Suprapubic skin (tissue), 4 donors: ENCODE results near the gene NEURL4. TPM values are rescaled to one million over a fixed set of nuclear protein-coding genes. Genes with fewer than 3 reads are reported as not detected.
A peak's percentile ranks its signal among the peaks of the same experiment; 100 is the strongest.

Experiments
- DNase-seq, 2 donors: peaks; one replicate each; pipeline ENCODE4 v3.0.0-alpha.2; 2019; ENCODE audit warnings: low spot score in 2 of 2
- H3K27ac ChIP-seq: fragments of 200-600 bp; sonication (generic); one replicate; pipeline ENCODE4 v1.5.1; 2019
- H3K27me3 ChIP-seq: fragments of 200-600 bp; sonication (generic); one replicate; pipeline ENCODE4 v1.5.1; 2019
- H3K36me3 ChIP-seq: fragments of 200-600 bp; sonication (generic); one replicate; pipeline ENCODE4 v1.5.1; 2019
- H3K4me1 ChIP-seq: fragments of 200-600 bp; sonication (generic); one replicate; pipeline ENCODE4 v1.5.1; 2019
- H3K4me3 ChIP-seq: fragments of 200-600 bp; sonication (generic); one replicate; pipeline ENCODE4 v1.5.1; 2019; ENCODE audit warnings: mild to moderate bottlenecking
- H3K9me3 ChIP-seq: fragments of 200-600 bp; sonication (generic); one replicate; pipeline ENCODE4 v1.5.1; 2019
- CTCF ChIP-seq, 2 donors: fragments of 200-600 bp in 1 of 2; fragments of 450-650 bp in 1 of 2; sonication (generic) in 1 of 2; IDR thresholded peaks; one replicate each; pipeline ENCODE4 v1.5.1; 2016 to 2019; ENCODE audit warnings: antibody characterized with exemption in 2 of 2, mild to moderate bottlenecking in 1 of 2, moderate library complexity in 1 of 2
- EP300 ChIP-seq: sonication (generic); formaldehyde crosslinking; IDR thresholded peaks from one replicate; pipeline ENCODE4 v1.6.1; 2017; ENCODE audit warnings: antibody characterized with exemption
- POLR2A ChIP-seq, 2 donors: fragments of 450-650 bp; IDR thresholded peaks; one replicate each; pipeline ENCODE4 v1.6.1; 2017; ENCODE audit warnings: antibody characterized with exemption in 2 of 2, mild to moderate bottlenecking in 2 of 2, moderate library complexity in 2 of 2
- POLR2AphosphoS5 ChIP-seq, 3 donors: sonication (generic); formaldehyde crosslinking; IDR thresholded peaks; one replicate each; pipeline ENCODE4 v1.6.1; 2017; ENCODE audit warnings: antibody characterized with exemption in 3 of 3
- WGBS: methylation state at CpG from one replicate; pipeline ENCODE4 v1.1.5; 2018; 5-methylcytosine and 5-hydroxymethylcytosine counted together
- total RNA-seq, 4 donors: library from RNA; depleted of rRNA; stranded (reverse); fragments of >200 nt; gene quantifications; one replicate each; pipeline ENCODE4 v1.1.0, GENCODE V29; 2016

Gene NEURL4
- total RNA-seq, 4 donors from 2014 or later = 11.7 to 51.3 (median 20.6) TPM

DNA sequence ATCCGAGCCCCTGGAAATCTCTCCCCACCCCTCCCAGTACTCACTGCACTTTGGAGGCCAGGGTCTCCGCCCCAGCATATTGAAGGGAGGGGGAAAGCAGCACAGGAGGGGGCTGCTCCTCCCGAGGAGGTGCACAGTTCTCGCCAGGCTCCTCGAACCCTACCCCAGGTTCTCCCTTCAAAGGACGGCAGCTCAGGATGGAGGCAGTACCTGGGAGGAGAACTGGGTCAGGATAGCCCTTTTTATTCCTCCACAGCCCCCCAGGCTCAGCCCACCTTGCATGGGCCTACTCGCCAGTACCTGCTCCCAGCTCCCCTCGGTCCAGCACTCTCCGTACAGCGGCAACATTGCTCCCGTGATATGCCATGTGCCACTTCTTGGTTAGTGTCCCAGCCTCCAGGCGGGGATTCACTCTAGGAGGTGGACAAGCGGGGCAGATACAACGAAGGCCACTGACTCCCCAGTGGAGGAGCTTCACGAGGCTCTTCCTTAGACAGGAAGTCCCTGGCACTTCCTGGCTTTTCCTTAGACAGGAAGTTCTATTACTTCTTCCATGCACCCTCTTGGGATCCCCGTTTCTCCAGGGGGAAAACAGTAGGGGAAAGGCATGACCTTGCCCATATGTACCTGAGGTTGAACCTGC lies 11.9 kb downstream of the NEURL4 start:
- peaks cover 36% of the 10 kb centered on the region for H3K4me1 ChIP-seq
- no peaks in the 10 kb centered on the region for H3K9me3 ChIP-seq
- H3K27me3 ChIP-seq = no peaks in the 10 kb centered on the region
- WGBS = 90% methylated on average over 7 of the region's 16 CpGs
- no peak overlapping the region for H3K4me3 ChIP-seq
- TF ChIP-seq EP300 = no peak
- no peak for TF ChIP-seq CTCF (IDR thresholded peaks at IDR 0.05)
- TF ChIP-seq POLR2A (IDR thresholded peaks at IDR 0.05) = no peak
- TF ChIP-seq POLR2AphosphoS5 (IDR thresholded peaks at IDR 0.05) = no peak
- no peak overlapping the region for H3K27ac ChIP-seq
- H3K36me3 ChIP-seq = peaks cover 59% of the 10 kb centered on the region
- no peak for DNase-seq

- H3K4me3 ChIP-seq = peak overlapping the region; percentile 97
- TF ChIP-seq EP300 (no peak), POLR2AphosphoS5 (IDR thresholded peaks at IDR 0.05) (peak in 1 of 3 donors; percentile 6), POLR2A (IDR thresholded peaks at IDR 0.05) (no peak), CTCF (IDR thresholded peaks at IDR 0.05) (no peak)
- peaks cover 46% of the 10 kb centered on the region for H3K4me1 ChIP-seq
- no peak for DNase-seq
- H3K9me3 ChIP-seq = no peaks in the 10 kb centered on the region
- WGBS = 23% methylated on average over 24 of the region's 30 CpGs
- H3K27ac ChIP-seq = peak overlapping the region; percentile 98
- H3K27me3 ChIP-seq = no peaks in the 10 kb centered on the region
- peaks cover 59% of the 10 kb centered on the region for H3K36me3 ChIP-seq
Observed at GRCh38 chr17:7315570-7316235, 13.4 kb downstream of the NEURL4 start.

DNA sequence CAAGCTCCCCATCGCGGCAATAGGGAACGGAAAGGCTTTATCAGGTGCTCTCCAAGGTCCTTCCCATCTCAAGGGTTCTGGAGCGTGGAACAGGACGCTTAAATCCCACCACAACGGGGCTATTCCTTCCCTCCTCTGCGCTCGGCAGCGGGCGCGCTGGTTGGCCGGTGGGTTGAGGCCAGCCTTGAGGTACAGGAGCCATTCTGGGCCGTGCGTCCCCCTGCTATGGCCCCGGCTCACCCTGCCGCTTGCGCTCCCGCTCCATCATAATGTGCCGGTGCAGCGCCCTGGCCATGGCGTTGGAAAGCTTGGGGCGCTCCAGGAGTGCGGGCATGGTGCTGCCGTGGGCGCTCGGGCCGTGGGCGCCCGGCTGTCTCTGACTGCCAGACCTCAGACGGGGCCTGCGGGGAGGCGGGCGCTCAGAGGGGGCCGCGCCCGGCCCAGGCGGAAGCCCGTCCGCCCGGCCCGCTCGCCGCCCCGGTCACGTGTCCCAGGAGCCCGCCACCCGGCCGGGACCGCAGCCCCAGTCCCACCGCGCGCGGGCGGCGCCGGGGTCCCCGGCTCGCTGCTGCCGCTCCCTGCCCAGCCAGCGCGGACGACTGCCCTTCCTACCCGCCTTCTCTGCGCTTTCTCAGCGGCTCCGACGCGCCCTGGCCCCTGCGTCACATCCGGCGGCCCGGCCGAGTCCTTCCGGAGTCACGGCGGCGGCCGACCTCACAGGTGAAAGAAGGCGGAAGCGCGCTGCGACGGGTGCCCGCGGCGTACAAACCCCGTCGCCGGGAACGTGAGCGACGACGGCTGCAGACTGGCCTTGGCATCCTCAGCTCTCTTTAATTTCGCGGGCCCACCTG lies 14.2 kb downstream of the NEURL4 start, which contains the start of gene GPS2:
GPS2 (minus strand) TSS at position 642 of the 851 bp plus-strand sequence; CDS start at position 334, 308 bp downstream.
- TF ChIP-seq POLR2AphosphoS5 (IDR thresholded peaks at IDR 0.05) = peak; percentile 93 to 98 (median 97)
- TF ChIP-seq CTCF (IDR thresholded peaks at IDR 0.05) = no peak
- TF ChIP-seq EP300 = no peak
- peak; percentile 58 to 80 for TF ChIP-seq POLR2A (IDR thresholded peaks at IDR 0.05)
- Histone ChIP-seq H3K36me3 (peaks cover 63% of the 10 kb centered on the region), H3K4me3 (peak within 1 kb of the TSS; percentile 97), H3K4me1 (peaks cover 54% of the 10 kb centered on the region), H3K27ac (peak within 1 kb of the TSS; percentile 98), H3K9me3 (no peaks in the 10 kb centered on the region), H3K27me3 (no peaks in the 10 kb centered on the region)
- 0% methylated on average over 3 of the region's 95 CpGs for WGBS
- DNase-seq = peak; percentile 95 to 96

DNA sequence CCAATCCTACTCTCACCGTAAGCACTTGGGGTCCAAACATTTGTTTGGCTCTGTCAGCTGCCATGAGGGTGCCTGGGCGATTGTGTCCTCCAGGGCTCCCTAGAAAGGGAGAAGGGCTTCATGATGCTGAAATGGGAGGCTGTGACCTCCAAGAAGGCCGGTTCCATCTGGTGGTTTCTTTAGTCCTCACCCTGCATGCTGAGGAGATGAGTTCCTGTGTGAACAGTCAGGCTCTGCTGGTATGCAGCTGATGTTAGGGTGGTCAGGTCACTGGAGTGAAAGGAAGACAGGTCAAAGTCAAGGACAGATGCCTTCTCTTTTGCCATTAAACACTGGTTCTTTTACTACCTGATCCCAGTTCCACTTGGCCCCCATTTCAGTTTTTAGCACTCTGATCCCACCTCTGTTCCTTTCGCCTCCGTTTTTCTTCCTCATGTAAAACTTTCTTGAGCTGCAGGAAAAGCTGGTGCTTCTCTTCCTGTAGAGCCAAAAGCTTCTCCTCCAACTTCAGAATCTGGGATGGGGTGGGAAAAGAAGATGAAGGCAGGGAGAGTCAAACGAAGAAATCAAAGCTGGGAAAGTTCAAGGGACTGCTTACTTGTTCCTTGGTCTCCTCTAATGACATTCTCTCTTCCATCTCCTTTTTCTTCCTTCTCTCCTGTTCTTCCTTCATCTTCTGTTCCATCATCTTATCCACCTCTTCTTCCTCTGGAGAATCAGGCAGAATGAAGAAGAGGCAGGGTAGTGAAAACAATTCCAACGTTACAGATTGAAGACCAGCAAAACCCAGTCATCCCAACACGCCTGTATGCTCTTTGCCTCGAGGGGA lies 15.0 kb downstream of the NEURL4 start:
- Histone ChIP-seq H3K4me3 (peak overlapping the region; percentile 97), H3K9me3 (no peaks in the 10 kb centered on the region), H3K27ac (peak overlapping the region; percentile 98), H3K27me3 (no peaks in the 10 kb centered on the region), H3K4me1 (peaks cover 62% of the 10 kb centered on the region), H3K36me3 (peaks cover 69% of the 10 kb centered on the region)
- DNase-seq = no peak
- WGBS = 45% methylated on average over 9 of the region's 9 CpGs
- no peak for TF ChIP-seq POLR2A (IDR thresholded peaks at IDR 0.05)
- TF ChIP-seq EP300 = no peak
- no peak for TF ChIP-seq CTCF (IDR thresholded peaks at IDR 0.05)
- no peak for TF ChIP-seq POLR2AphosphoS5 (IDR thresholded peaks at IDR 0.05)
